A549 treated with ZK216348 at 1 μM for 4 hours (cell line): ENCODE data around the gene PSG2. TPM values are rescaled to one million over a fixed set of nuclear protein-coding genes. Genes with fewer than 3 reads are reported as not detected.

Experiments used
- total RNA-seq: library from RNA; stranded (reverse); fragments of 200-300 nt; extraction: Qiagen RNA extraction; gene quantifications from 5 replicates; pipeline ENCODE4 v1.2.3, GENCODE V29; 2022; ENCODE audit warnings: low read depth

Gene PSG2
- total RNA-seq = not detected in 5 replicates

GRCh38 chr19:43082601-43083000 lies at the start of gene PSG2:
TSS of gene PSG2 (minus strand) at chr19:43082701. CDS start at chr19:43082569, 132 bp downstream.

GRCh38 chr19:43026369-43026768 lies 56.1 kb downstream of the PSG2 start, which contains the start of gene PSG11:
TSS of gene PSG11 (minus strand) at chr19:43026469. CDS start at chr19:43026372, 97 bp downstream.

Other genes starting within 250 kb of the PSG2 start
- gene PSG1, start 203.0 kb downstream of the PSG2 start, total RNA-seq = 0.20 to 0.56 TPM (median 0.26 TPM) in 5 replicates
- not detected in 5 replicates for gene PSG6, start 164.8 kb downstream of the PSG2 start, total RNA-seq
- gene PSG7, start 145.5 kb downstream of the PSG2 start, total RNA-seq = 0.14 to 0.29 TPM in 2 of 5 replicates, not detected in the others
- gene PSG11, start 56.2 kb downstream of the PSG2 start, total RNA-seq = not detected in 5 replicates
- gene PSG5, start 103.8 kb upstream of the PSG2 start, total RNA-seq = 0.54 to 0.84 TPM (median 0.60 TPM) in 5 replicates
- 0.22 to 2.0 TPM (median 0.50 TPM) in 5 replicates for gene PSG4, start 122.9 kb upstream of the PSG2 start, total RNA-seq
- gene PSG9, start 186.8 kb upstream of the PSG2 start, total RNA-seq = 0.12 to 0.47 TPM (median 0.20 TPM) in 4 of 5 replicates, not detected in the other